HepG2 (cell line): ENCODE measurements around the gene PGA4. TPM values are rescaled to one million over a fixed set of nuclear protein-coding genes. Genes with fewer than 3 reads are reported as not detected.

ENCODE experiments used
- ATAC-seq: fragments of 200-7000 bp; cut with Tn5 transposase; 3 replicates; pipeline ENCODE4 v1.9.1; 2020; ENCODE audit warnings: mild to moderate bottlenecking, moderate library complexity
- BruUV-seq: library from RNA; stranded (reverse); fragments of 400-500 nt; replicated peaks from 2 replicates; lab custom pipeline; 2021; lab: Mats Ljungman, UMichigan
- CTCF ChIA-PET: fragments of 300-600 bp; formaldehyde crosslinking; extraction: SDS; loops from one replicate; lab custom pipeline; 2021; ENCODE audit warnings: low total read pairs, inconsistent platforms, low intra/inter-chr PET ratio; lab: Yijun Ruan, JAX
- POLR2A ChIA-PET: fragments of 350-600 bp; sonication (Branson Sonifier 250); formaldehyde crosslinking; loops from one replicate; lab custom pipeline; 2020; ENCODE audit warnings: antibody characterized with exemption, inconsistent platforms; lab: Yijun Ruan, JAX
- DNase-seq: peaks from one replicate; pipeline ENCODE4 v3.0.0-alpha.2; 2015; ENCODE audit warnings: low spot score
- FAIRE-seq: peaks from 3 replicates; lab custom pipeline; 2011; peaks lifted over from hg19 to GRCh38; lab: Jason Lieb, UNC
- H2AFZ ChIP-seq: one replicate; pipeline ENCODE4 v1.6.1; 2011; ENCODE audit warnings: low read length, inconsistent platforms
- H3K27ac ChIP-seq: fragments of 300-600 bp; 3 replicates; pipeline ENCODE4 v1.8.0; 2011; ENCODE audit warnings: mixed run types, mild to moderate bottlenecking, mixed read lengths, low read length, inconsistent platforms; ENCODE audit not compliant: insufficient read depth; ENCODE audit errors: extremely low read length
- H3K27me3 ChIP-seq, 2 experiments: fragments of 200-600 bp in 1 of 2; 2 replicates in 1 of 2; 3 replicates in 1 of 2; pipeline versions ENCODE4 v1.6.0 to v1.8.0; 2011; ENCODE audit warnings: low read length in 2 of 2, mild to moderate bottlenecking in 2 of 2, moderate library complexity in 2 of 2, inconsistent platforms in 1 of 2; ENCODE audit not compliant: insufficient read depth in 2 of 2, control insufficient read depth in 1 of 2
- H3K36me3 ChIP-seq, 2 experiments: fragments of 200-600 bp in 1 of 2; replicated peaks in 1 of 2; 2 replicates in 1 of 2; 3 replicates in 1 of 2; pipeline versions ENCODE4 v1.5.1 to v1.8.0; 2011; ENCODE audit warnings: low read length in 2 of 2, inconsistent platforms in 1 of 2; ENCODE audit not compliant: insufficient read depth in 2 of 2, control insufficient read depth in 1 of 2
- H3K4me1 ChIP-seq: 2 replicates; pipeline ENCODE4 v1.5.1; 2012; ENCODE audit warnings: low read length, inconsistent platforms; ENCODE audit not compliant: insufficient read depth
- H3K4me2 ChIP-seq: 2 replicates; pipeline ENCODE4 v1.6.0; 2011; ENCODE audit warnings: low read depth, low read length, inconsistent platforms
- H3K4me3 ChIP-seq, 3 experiments: fragments of 200-600 bp in 1 of 3; sonication (generic), shearing (Covaris generic) in 1 of 3; replicated peaks in 1 of 3; 2 replicates each; pipeline ENCODE4 v1.5.1; 2011 to 2016; ENCODE audit warnings: low read length in 3 of 3, inconsistent platforms in 2 of 3, low read depth in 2 of 3, mild to moderate bottlenecking in 2 of 3, control low read depth in 1 of 3, mixed read lengths in 1 of 3; ENCODE audit not compliant: insufficient read depth in 1 of 3
- H3K79me2 ChIP-seq: one replicate; pipeline ENCODE4 v1.6.1; 2011; ENCODE audit warnings: low read length, inconsistent platforms; ENCODE audit not compliant: insufficient read depth
- H3K9ac ChIP-seq: 2 replicates; pipeline ENCODE4 v1.6.0; 2011; ENCODE audit warnings: mild to moderate bottlenecking, low read depth, low read length, inconsistent platforms; ENCODE audit not compliant: insufficient read depth
- H3K9me3 ChIP-seq: 2 replicates; pipeline ENCODE4 v1.5.1; 2012; ENCODE audit warnings: mild to moderate bottlenecking, low read length
- H4K20me1 ChIP-seq: 2 replicates; pipeline ENCODE4 v1.6.0; 2011; ENCODE audit warnings: inconsistent platforms, mild to moderate bottlenecking, low read length, moderate library complexity; ENCODE audit not compliant: insufficient read depth
- CBX2 ChIP-seq, 2 experiments: fragments of 200-600 bp in 1 of 2; sonication (generic); formaldehyde crosslinking in 1 of 2; IDR thresholded peaks; 2 replicates each; pipeline versions ENCODE4 v1.7.0 to v1.8.1; 2018 to 2022; ENCODE audit warnings: low read depth in 2 of 2, low read length in 1 of 2, mild to moderate bottlenecking in 1 of 2, missing genetic modification reagents in 1 of 2
- MED1 ChIP-seq: sonication (generic); formaldehyde crosslinking; IDR thresholded peaks from 2 replicates; pipeline ENCODE4 v1.4.0; 2020; ENCODE audit warnings: missing genetic modification reagents
- PTBP1 ChIP-seq: fragments of 200-400 bp; formaldehyde crosslinking; IDR thresholded peaks from 2 replicates; pipeline ENCODE4 v1.6.1; 2018; ENCODE audit warnings: low read length, low read depth; ENCODE audit not compliant: poor library complexity, severe bottlenecking
- RBFOX2 ChIP-seq: fragments of 200-400 bp; formaldehyde crosslinking; IDR thresholded peaks from 2 replicates; pipeline ENCODE4 v1.6.1; 2017; ENCODE audit warnings: low read depth, mild to moderate bottlenecking, low read length
- SNAPC2 ChIP-seq: sonication (generic); formaldehyde crosslinking; IDR thresholded peaks from 2 replicates; pipeline ENCODE4 v1.8.1; 2022; ENCODE audit warnings: mild to moderate bottlenecking, missing genetic modification reagents
- THAP11 ChIP-seq: IDR thresholded peaks from 2 replicates; pipeline ENCODE4 v1.6.1; 2016; ENCODE audit warnings: missing biosample characterization, missing genetic modification reagents
- ZNF329 ChIP-seq: sonication (generic); formaldehyde crosslinking; IDR thresholded peaks from 2 replicates; pipeline ENCODE4 v1.9.0; 2021; ENCODE audit warnings: low read depth, mild to moderate bottlenecking, missing genetic modification reagents
- WGBS: methylation state at CpG from one replicate; pipeline ENCODE4 v1.1.6; 2017; ENCODE audit warnings: low lambda C conversion rate; 5-methylcytosine and 5-hydroxymethylcytosine counted together
- in situ Hi-C: cut with HindIII; loops from 2 replicates; pipeline ENCODE4 v1.10.0; 2017; ENCODE audit warnings: low pct_unique_long_range_greater_than_20kb; ENCODE audit not compliant: extremely low pct_ligation_motif_present
- intact Hi-C: fragments of 100-400 bp; cut with micrococcal nuclease; formaldehyde crosslinking; loops from one replicate; pipeline ENCODE4 v1.10.0; 2022; ENCODE audit not compliant: unreplicated experiment
- polyA plus RNA-seq, 8 experiments: library from polyadenylated mRNA; depleted of rRNA in 3 of 8; stranded (reverse) in 7 of 8; unstranded in 1 of 8; fragments of >200 nt; fragmentation: Illumina TruSeq in 4 of 8; extraction: Trizol in 4 of 8; gene quantifications; 2 replicates each; pipeline versions ENCODE4 v1.2.1 to v1.2.3, GENCODE V29; 2011 to 2016; ENCODE audit warnings: low read depth in 4 of 8, missing spikeins in 1 of 8, mixed read lengths in 1 of 8; ENCODE audit not compliant: insufficient read depth in 1 of 8
- total RNA-seq, 5 experiments: library from RNA; depleted of rRNA; stranded (reverse); fragments of >200 nt; fragmentation: Illumina TruSeq; extraction: Trizol; gene quantifications; 2 replicates each; pipeline ENCODE4 v1.2.3, GENCODE V29; 2016; ENCODE audit warnings: low read depth in 1 of 5
- TF ChIP-seq, protein P1 (sequence below): IDR thresholded peaks from 2 replicates; pipeline ENCODE4 v1.6.1; 2016; ENCODE audit warnings: control low read depth

PGA4 gene
- total and polyA plus RNA-seq, 2 of the 13 experiments (the other 11 are each of a cell fraction or from before 2014, with no cell fraction given) = not detected

- no peaks in the 10 kb centered on the region for H3K79me2 ChIP-seq
- CTCF ChIA-PET = no interaction called here
- intact Hi-C loops (no loop called here), in situ Hi-C loops (no loop called here)
- H3K4me2 ChIP-seq = no peak overlapping the region
- H4K20me1 ChIP-seq = peaks cover 5% of the 10 kb centered on the region; the same call in 1 of the 2 replicates
- no TSS peak for BruUV-seq
- no peaks in the 10 kb centered on the region for H3K4me1 ChIP-seq
- no peak overlapping the region for H3K27ac ChIP-seq
- peaks cover 49 to 88% of the 10 kb centered on the region in 2 experiments for H3K36me3 ChIP-seq
- no peaks in the 10 kb centered on the region for H3K27me3 ChIP-seq
- no peaks in the 10 kb centered on the region for H3K9me3 ChIP-seq
- no peak for FAIRE-seq
- no peak overlapping the region for H3K4me3 ChIP-seq
- no peak for DNase-seq
- ATAC-seq = no peak
- no peak overlapping the region for H2AFZ ChIP-seq
- no peak overlapping the region for H3K9ac ChIP-seq
- 98% methylated on average over 14 of the region's 14 CpGs for WGBS
- TF ChIP-seq RBFOX2 (0 out of 2 replicates have a peak, but pooled peaks have one; percentile 19), MED1 (CRISPR knock-in tag) (no peak)
- POLR2A ChIA-PET = interaction anchor here (1.0 kb wide), 1 partner anchor 17 kb away, joined by 3 read pairs; no protein-coding TSS in a partner anchor
Measured at GRCh38 chr11:61277186-61278000, 55.2 kb downstream of the PGA4 start.

DNA sequence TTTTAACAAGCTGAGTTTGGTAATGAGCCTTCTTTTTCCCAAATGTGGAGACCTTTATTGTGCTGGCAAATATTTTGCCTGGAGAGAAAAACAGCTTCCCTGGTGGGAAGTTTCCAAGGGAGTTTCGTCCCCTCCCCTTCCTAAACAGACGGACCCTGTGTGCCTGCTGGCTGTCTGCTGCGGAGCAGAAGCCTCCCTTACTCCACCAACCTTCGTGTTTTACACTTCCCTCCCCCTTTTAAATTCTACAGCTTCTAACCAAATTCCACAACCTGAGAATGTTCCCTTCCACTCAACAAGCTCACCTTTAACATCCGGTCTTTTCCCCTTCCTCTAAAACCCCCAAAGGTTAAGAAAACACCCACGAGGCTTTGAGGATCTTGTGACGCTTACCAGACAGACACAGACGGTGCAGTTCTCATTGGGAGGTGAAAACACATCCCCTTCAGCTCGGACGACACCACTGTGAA is 55.9 kb downstream of the PGA4 start:
- Histone ChIP-seq H4K20me1 (peaks cover 11% of the 10 kb centered on the region; the same call in 1 of the 2 replicates), H3K79me2 (no peaks in the 10 kb centered on the region), H3K36me3 (peaks cover 52 to 88% of the 10 kb centered on the region in 2 experiments), H3K27me3 (no peaks in the 10 kb centered on the region), H3K4me1 (no peaks in the 10 kb centered on the region), H3K27ac (no peak overlapping the region), H3K9me3 (no peaks in the 10 kb centered on the region), H3K9ac (no peak overlapping the region), H2AFZ (no peak overlapping the region), H3K4me3 (no peak overlapping the region), H3K4me2 (no peak overlapping the region)
- ChIA-PET POLR2A (interaction anchor here (1.0 kb wide), 1 partner anchor 16 kb away, joined by 3 read pairs; no protein-coding TSS in a partner anchor), CTCF (no interaction called here)
- intact Hi-C loops (no loop called here), in situ Hi-C loops (no loop called here)
- BruUV-seq = no TSS peak
- no peak for DNase-seq
- no peak for FAIRE-seq
- no peak for ATAC-seq
- WGBS = 93% methylated on average over 10 of the region's 10 CpGs
- TF ChIP-seq CBX2 (IDR thresholded peaks at IDR 0.05; ENCODE audit: low read depth, low read length) (no peak), CBX2 (CRISPR knock-in tag; IDR thresholded peaks at IDR 0.05; ENCODE audit: low read depth) (no peak), ZNF329 (CRISPR knock-in tag) (no peak), SNAPC2 (CRISPR knock-in tag) (no peak), PTBP1 (no peak), MED1 (CRISPR knock-in tag) (no peak), THAP11 (CRISPR knock-in tag) (no peak)
- TF ChIP-seq, protein P1, sequence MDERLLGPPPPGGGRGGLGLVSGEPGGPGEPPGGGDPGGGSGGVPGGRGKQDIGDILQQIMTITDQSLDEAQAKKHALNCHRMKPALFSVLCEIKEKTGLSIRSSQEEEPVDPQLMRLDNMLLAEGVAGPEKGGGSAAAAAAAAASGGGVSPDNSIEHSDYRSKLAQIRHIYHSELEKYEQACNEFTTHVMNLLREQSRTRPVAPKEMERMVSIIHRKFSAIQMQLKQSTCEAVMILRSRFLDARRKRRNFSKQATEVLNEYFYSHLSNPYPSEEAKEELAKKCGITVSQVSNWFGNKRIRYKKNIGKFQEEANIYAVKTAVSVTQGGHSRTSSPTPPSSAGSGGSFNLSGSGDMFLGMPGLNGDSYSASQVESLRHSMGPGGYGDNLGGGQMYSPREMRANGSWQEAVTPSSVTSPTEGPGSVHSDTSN (CRISPR knock-in tag) = no peak
- TF ChIP-seq, all 625 proteins: peak for 0
